HG03432 (cell line): Measurements from ENCODE around the gene UHMK1.
"Not testable (repeated sequence)": the region's sequence is repeated elsewhere in the genome, so short reads cannot be mapped to it uniquely, and the experiment has no call there.

Experiments used
- ATAC-seq: cut with Tn5 transposase; IDR thresholded peaks from one replicate; pipeline ENCODE4 v1.9.1; 2021; ENCODE audit warnings: mild to moderate bottlenecking, moderate library complexity; ENCODE audit not compliant: unreplicated experiment

The UHMK1 gene

GRCh38 chr1:162497723-162498495 lies at the start of gene UHMK1:
Gene UHMK1, plus strand, starts transcription at chr1:162497818. Its CDS starts 183 bp downstream, at chr1:162498001.
- peak; percentile 99 for ATAC-seq

- ATAC-seq, result not testable (repeated sequence)
Observed at GRCh38 chr1:162454361-162454760, 43.3 kb upstream of the UHMK1 start.

GRCh38 chr1:162456323-162456722 lies 41.3 kb upstream of the UHMK1 start:
- no peak for ATAC-seq

GRCh38 chr1:162458236-162458635 lies 39.4 kb upstream of the UHMK1 start:
- ATAC-seq, result no peak

GRCh38 chr1:162462425-162462824 lies 35.2 kb upstream of the UHMK1 start:
- ATAC-seq, result not testable (repeated sequence)

- no peak for ATAC-seq
Observed at GRCh38 chr1:162463021-162463420, 34.6 kb upstream of the UHMK1 start.

- no peak for ATAC-seq
Observed at GRCh38 chr1:162466797-162467196, 30.8 kb upstream of the UHMK1 start.

- no peak for ATAC-seq
Observed at GRCh38 chr1:162470216-162470615, 27.4 kb upstream of the UHMK1 start.

- ATAC-seq, result no peak
Observed at GRCh38 chr1:162471290-162471853, 26.2 kb upstream of the UHMK1 start.

- ATAC-seq, result no peak
Observed at GRCh38 chr1:162475089-162475488, 22.5 kb upstream of the UHMK1 start.

- no peak for ATAC-seq
Observed at GRCh38 chr1:162475539-162476185, 22.0 kb upstream of the UHMK1 start.

- no peak for ATAC-seq
Observed at GRCh38 chr1:162476620-162477019, 21.0 kb upstream of the UHMK1 start.

- ATAC-seq, result no peak
Observed at GRCh38 chr1:162485236-162485635, 12.4 kb upstream of the UHMK1 start.

GRCh38 chr1:162487241-162487640 lies 10.4 kb upstream of the UHMK1 start:
- no peak for ATAC-seq

GRCh38 chr1:162488219-162488618 lies 9.4 kb upstream of the UHMK1 start:
- no peak for ATAC-seq

- not testable (repeated sequence) for ATAC-seq
Observed at GRCh38 chr1:162495531-162496233, 1.9 kb upstream of the UHMK1 start.

- no peak for ATAC-seq
Observed at GRCh38 chr1:162497104-162497722, 405 bp upstream of the UHMK1 start.

GRCh38 chr1:162498496-162498810 lies 835 bp downstream of the UHMK1 start:
- peak; percentile 7 for ATAC-seq

GRCh38 chr1:162500805-162501204 lies 3.2 kb downstream of the UHMK1 start:
- no peak for ATAC-seq

GRCh38 chr1:162502077-162502476 lies 4.5 kb downstream of the UHMK1 start:
- no peak for ATAC-seq

- no peak for ATAC-seq
Observed at GRCh38 chr1:162502928-162503327, 5.3 kb downstream of the UHMK1 start.
